HG03571 (cell line): ENCODE measurements around the gene FILIP1L.
"Not testable (repeated sequence)": the region's sequence is repeated elsewhere in the genome, so short reads cannot be mapped to it uniquely, and the experiment has no call there.

Experiments used
- ATAC-seq: cut with Tn5 transposase; IDR thresholded peaks from one replicate; pipeline ENCODE4 v1.9.1; 2021; ENCODE audit not compliant: unreplicated experiment

The FILIP1L gene

DNA sequence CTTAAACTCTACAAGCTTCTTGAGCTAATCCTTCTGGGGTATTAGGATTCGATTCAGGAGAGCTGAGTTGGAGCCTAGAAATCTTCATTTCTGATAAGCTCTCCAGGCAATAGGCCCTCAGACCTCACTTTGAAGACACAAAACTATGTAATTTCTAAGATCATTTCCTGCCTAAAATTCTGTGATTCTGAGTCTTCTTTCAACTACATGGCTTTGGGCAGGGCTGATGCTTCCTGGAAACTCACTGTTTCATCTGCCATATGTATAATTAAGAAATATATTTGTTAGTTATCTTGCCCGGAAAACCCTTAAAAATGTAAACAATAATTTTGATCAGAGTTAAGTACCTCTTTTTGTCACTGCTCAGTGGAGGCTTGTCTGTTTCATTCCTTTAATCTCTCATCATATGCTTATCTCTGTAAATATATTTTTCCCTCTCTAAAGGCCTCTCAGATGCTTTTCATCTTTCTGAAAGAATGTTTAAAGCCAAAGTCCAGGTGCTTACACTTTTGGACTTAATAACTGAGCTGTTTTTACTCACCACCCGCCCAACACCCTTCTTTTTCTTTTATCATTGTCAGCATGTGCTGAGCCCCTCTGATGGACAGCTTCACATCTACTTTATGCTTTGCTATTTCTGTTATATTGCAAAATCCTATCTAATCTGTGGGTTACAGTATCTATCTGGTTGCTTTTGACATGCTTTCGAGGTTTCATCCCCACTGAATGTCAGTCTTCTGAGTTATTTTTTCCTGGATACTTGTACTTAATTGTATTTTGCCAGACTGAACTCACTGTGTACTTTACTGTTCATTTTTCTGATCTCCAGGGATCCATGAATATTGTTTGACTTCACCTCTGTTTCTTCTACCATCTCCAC is 38.2 kb downstream of the FILIP1L start:
- ATAC-seq: no peak

- ATAC-seq: no peak
Observed at GRCh38 chr3:100075196-100075595, 39.1 kb downstream of the FILIP1L start.

GRCh38 chr3:100073714-100074307 is 40.5 kb downstream of the FILIP1L start:
- no peak for ATAC-seq

DNA sequence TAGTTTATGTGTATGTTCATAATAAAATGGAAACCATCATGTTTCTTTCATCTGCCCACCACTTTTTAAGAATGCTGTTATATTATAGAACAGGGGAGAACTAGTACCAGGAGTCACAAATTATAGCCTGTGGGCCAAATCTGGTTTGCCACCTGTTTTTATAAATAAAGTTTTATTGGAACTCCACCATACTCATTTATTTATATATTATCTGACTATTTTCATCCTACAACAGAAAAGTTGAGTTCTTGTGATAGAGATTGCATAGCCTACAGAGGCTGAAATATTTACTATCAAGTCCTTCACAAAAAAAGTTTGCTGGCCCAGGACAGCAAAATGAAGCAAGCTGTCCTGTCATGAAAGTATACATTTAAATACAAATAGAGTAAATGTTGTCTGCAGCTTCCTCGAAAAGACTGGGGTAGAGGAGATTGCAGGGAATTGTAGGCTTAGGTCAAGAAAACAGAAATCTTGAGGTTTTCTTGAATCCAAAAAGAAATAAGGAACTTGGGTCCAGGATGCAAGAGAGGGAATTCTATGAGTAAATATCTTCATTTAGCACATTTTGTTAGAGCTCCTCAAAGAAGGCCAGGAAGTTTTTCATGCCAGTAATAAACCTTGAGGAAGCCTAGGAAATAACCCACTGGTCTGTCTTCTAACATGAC is 41.1 kb downstream of the FILIP1L start:
- no peak for ATAC-seq

DNA sequence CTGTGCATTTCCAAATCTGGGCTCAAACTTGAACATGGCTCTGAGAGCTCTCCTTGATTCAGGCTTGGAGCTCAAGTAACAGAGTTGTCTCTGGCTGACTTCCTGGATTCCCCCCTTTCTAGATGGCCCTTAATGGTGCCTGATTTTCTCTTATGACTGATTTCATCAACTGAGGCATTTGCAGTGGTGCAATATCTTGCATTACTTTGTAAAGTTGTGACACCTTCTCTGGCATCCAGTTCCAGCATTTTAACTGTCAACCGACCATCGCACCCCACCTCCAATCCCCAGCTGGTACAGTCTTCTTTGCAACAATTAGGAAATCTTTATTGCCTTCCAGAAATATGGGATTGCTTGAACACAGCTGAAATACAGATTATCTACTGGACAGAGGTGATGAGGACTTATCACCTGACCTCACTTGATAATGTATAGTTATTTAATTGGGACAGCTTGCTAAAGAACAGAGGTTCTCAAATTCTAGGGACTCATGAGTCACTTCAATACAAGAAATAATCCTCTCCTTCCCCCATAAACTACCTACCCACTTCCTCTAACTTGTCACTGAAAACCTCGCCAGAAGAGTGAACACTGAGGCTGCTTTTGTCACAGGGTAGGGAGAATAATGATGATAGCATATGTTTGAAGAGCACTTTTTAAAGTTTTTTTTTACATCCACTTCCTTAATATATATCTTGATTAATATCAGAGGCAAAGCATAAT is 41.8 kb downstream of the FILIP1L start:
- ATAC-seq: no peak

GRCh38 chr3:100069472-100069871 is 44.8 kb downstream of the FILIP1L start:
- no peak for ATAC-seq

DNA sequence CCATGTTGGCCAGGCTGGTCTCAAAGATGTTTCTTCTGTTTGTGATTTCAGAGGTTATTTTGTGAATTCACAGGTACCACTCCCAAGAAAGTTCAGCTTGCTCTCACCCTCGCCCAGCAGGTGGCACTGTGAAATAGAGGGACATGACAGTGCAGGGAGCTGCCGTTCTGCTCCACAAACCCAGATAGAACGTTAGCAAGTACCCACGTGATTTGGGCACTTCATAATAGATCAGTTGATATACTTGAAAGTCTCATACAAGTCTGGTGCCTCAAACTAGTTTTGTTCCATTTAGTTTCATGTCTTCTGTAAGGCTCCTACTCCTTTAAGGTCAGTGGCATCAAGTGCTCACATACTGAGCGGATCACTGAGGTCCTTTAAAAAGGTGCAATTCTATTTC is 45.5 kb downstream of the FILIP1L start:
- no peak for ATAC-seq

GRCh38 chr3:100067589-100067988 is 46.7 kb downstream of the FILIP1L start:
- ATAC-seq: no peak

- no peak for ATAC-seq
Observed at GRCh38 chr3:100063929-100064461, 50.3 kb downstream of the FILIP1L start.

DNA sequence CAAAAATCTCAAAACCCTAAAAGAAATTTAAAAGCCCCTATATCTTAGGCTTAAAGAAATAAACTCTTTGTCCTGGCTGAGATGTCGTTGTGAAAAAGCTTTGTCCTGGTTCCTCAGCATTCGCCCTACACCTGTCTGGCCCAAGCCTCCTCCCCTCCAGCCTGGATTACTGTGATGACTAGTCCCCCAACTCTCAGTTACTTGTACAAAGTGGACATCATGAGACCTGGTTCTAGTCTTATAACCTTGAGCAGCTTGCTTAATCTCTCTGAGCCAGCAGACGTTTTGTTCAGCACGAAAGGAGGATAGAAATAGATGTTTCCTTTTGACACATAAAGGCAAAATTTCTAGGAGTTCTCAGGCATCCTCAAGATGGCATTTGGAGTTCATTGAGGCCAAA is 51.6 kb downstream of the FILIP1L start:
- no peak for ATAC-seq

GRCh38 chr3:100060685-100061484 is 53.4 kb downstream of the FILIP1L start:
- no peak for ATAC-seq

- ATAC-seq: no peak
Observed at GRCh38 chr3:100059472-100059871, 54.8 kb downstream of the FILIP1L start.

DNA sequence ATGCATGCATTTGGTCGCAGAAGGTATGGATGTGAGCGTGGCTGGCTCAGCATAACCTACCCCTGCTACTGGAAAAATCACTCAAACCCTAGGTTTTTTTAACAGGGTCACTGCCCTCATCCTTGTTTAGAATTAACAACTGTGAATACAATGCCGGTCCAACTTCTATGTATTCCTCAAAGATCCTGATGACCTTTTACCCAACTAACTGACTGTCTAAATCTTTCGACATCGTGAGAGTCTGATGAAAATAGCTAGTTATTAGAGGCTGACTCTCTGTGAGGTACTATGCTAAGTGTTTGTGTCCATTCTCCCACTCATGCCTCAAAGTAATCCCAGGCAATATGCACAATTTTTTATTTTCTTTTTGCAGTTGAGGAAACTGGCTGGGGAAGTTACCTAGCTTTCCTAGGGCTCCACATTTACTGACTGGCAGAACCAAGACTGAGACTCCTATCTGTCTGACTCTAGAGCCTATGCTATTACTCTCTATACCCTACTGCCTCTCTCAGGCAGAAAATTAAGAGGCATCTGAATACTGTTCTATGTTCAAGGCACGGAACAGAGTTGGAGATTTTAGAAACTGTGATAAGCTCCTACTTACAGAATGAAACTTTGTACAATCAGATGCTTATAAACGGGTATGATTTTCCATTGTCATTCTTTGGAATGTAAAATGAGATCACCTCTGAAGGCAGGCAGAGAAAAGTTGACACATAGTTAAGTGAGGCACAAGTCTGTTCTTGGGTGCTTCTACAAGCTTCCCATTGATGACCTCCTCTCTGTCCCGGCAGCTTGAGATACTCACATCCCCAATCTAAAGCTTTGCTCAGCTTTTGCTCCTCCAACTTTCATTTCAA is 56.4 kb downstream of the FILIP1L start:
- ATAC-seq: no peak

DNA sequence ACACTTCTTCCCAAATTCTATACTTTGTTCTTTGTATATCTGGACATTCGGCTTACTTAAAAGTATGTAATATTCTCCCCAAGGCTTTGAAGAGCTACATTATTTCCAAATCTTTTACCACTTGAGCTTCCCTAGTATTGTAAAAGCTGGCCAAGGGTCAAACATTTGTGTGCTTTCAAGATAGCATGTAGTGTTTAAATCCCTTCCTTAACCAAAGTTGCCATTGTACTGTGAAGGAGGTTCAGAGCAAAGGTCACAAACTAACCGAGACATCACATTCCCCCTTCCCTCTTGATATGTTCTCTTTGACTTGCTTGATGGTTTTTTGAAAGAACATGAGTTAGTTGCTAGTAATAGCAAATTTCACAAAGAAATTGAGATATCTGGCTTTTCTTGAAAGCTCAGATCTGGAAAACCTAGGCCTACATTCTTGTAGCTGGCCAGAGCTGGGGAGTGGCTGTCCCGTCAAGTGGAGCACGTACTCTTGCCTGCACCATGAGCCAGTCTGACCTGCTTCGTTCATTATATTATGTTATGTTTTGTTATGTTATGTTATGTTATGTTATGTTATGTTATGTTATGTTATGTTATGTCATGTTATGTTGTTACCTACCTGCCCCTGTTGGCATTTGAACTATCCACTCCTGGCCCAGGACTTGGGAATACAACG is 60.2 kb downstream of the FILIP1L start:
- ATAC-seq: no peak

DNA sequence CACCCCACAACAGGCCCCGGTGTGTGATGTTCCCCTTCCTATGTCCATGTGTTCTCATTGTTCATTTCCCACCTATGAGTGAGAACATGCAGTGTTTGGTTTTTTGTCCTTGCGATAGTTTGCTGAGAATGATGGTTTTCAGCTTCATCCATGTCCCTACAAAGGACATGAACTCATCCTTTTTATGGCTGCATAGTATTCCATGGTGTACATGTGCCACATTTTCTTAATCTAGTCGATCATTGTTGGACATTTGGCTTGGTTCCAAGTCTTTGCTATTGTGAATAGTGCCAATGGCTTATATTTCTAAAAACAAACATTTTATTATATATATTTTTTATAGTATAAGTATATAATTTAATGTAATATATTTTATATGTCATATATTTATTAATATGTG is 62.8 kb downstream of the FILIP1L start:
- not testable (repeated sequence) for ATAC-seq

- no peak for ATAC-seq
Observed at GRCh38 chr3:100048248-100048647, 66.1 kb downstream of the FILIP1L start.

DNA sequence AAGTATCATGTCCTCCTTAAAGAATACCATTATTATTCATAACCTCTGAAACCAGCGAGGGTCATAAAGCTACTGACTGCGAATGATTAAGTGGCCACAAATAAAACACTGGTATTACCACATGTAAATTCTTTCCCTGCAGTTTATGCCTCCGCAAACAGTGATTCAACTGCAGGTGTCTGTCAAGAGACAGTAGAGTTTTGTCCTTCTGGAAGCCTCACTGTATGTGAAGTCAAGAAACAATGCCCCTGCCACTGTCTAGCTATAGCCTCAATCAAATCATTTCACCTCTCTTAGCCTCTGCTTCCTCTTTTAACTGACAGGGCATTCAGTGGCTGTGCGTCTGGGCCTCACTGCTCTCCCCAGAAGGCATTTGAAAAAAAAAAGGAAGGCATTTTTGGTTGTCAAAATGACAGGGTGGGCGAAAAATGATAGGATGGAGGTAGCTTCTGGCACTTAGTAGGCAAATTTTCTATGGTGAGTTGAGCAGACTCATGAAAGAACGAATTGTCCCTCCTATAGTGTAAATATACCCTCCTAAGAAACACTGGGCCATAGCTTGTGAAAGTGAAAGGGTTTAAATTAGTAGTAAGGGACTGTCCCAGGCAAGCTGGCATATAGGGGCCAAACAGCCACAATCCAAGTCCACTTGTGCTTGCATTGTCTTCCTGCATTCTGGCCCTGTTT is 66.7 kb downstream of the FILIP1L start:
- peak; percentile 72 for ATAC-seq

GRCh38 chr3:100046986-100047385 is 67.3 kb downstream of the FILIP1L start:
- no peak for ATAC-seq
